Measurements from ENCODE around the gene POT1.

DNA sequence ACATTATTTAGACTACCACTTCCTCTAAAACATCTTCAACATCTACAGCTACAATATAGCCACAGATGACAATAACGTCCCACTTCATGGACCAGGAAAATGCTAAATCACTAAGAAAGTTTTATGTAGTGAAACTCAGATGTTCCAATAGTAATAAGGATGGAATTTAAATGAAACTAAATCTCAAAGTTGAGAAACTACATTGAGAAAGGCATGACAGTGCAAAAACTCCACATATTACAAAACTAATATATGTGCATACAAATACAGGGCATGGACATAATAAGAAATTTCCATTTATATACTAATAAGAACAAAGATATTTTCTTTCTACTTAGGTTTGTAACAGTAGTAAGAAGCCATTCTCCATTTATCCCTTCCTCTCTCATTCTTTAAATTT is 31.1 kb downstream of the POT1 start:
- TF ChIP-seq EZH2 (IDR thresholded peaks at IDR 0.05; ENCODE audit: low read length, unreplicated experiment) (no peak), EZH2phosphoT487 (IDR thresholded peaks at IDR 0.05; ENCODE audit: borderline replicate concordance, low read length) (no peak)
- TF ChIP-seq, protein P1, sequence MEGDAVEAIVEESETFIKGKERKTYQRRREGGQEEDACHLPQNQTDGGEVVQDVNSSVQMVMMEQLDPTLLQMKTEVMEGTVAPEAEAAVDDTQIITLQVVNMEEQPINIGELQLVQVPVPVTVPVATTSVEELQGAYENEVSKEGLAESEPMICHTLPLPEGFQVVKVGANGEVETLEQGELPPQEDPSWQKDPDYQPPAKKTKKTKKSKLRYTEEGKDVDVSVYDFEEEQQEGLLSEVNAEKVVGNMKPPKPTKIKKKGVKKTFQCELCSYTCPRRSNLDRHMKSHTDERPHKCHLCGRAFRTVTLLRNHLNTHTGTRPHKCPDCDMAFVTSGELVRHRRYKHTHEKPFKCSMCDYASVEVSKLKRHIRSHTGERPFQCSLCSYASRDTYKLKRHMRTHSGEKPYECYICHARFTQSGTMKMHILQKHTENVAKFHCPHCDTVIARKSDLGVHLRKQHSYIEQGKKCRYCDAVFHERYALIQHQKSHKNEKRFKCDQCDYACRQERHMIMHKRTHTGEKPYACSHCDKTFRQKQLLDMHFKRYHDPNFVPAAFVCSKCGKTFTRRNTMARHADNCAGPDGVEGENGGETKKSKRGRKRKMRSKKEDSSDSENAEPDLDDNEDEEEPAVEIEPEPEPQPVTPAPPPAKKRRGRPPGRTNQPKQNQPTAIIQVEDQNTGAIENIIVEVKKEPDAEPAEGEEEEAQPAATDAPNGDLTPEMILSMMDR (conservative IDR thresholded peaks at IDR 0.05; ENCODE audit: low read depth, low read length) = no peak
